HFFc6 (cell line): Measurements from ENCODE around the gene SPATS2L. TPM values are rescaled to one million over a fixed set of nuclear protein-coding genes. Genes with fewer than 3 reads are reported as not detected.

Source experiments
- DNase-seq: peaks from one replicate; pipeline ENCODE4 v3.0.0-alpha.2; 2018
- H3K27ac Mint-ChIP-seq: 2 replicates; pipeline ENCODE4 v1.8.0; 2020; ENCODE audit warnings: mild to moderate bottlenecking, mixed read lengths
- H3K27me3 Mint-ChIP-seq: 2 replicates; pipeline ENCODE4 v1.8.0; 2021; ENCODE audit warnings: mild to moderate bottlenecking, moderate library complexity, mixed read lengths; ENCODE audit not compliant: insufficient read depth
- H3K36me3 Mint-ChIP-seq: 2 replicates; pipeline ENCODE4 v1.8.0; 2021; ENCODE audit warnings: low read depth, mixed read lengths
- H3K4me1 Mint-ChIP-seq: 2 replicates; pipeline ENCODE4 v1.8.0; 2020; ENCODE audit warnings: low read depth, mixed read lengths
- H3K4me3 Mint-ChIP-seq: 2 replicates; pipeline ENCODE4 v1.8.0; 2020; ENCODE audit warnings: mild to moderate bottlenecking, moderate library complexity, mixed read lengths
- H3K9me3 Mint-ChIP-seq: 2 replicates; pipeline ENCODE4 v1.8.0; 2020; ENCODE audit warnings: mild to moderate bottlenecking, mixed read lengths
- CTCF ChIP-seq: fragments of 200-600 bp; sonication (generic); IDR thresholded peaks from 2 replicates; pipeline ENCODE4 v1.5.0; 2021; ENCODE audit warnings: antibody characterized with exemption, mild to moderate bottlenecking
- total RNA-seq, 6 experiments: library from RNA; stranded (reverse); fragmentation: NEBNext Ultra II Directional; extraction: Animal tissue kit (Norgen Biotek cat#: 25700); gene quantifications; 2 replicates in 1 of 6; 3 replicates in 5 of 6; pipeline ENCODE4 v1.2.3, GENCODE V29; 2021

The SPATS2L gene
- total RNA-seq, 6 experiments from 2014 or later = 146 to 205 (median 198) TPM

GRCh38 chr2:200356321-200356720, 49.8 kb downstream of the SPATS2L start:
- H3K4me1 Mint-ChIP-seq = peaks cover 85% of the 10 kb centered on the region
- peak overlapping the region; percentile 10; the same call in 1 of the 2 replicates for H3K4me3 Mint-ChIP-seq
- DNase-seq = no peak
- H3K27ac Mint-ChIP-seq = peak overlapping the region; percentile 80
- TF ChIP-seq CTCF = no peak
- peaks cover 5% of the 10 kb centered on the region for H3K27me3 Mint-ChIP-seq
- H3K36me3 Mint-ChIP-seq = peaks cover 27% of the 10 kb centered on the region
- H3K9me3 Mint-ChIP-seq = no peaks in the 10 kb centered on the region

DNA sequence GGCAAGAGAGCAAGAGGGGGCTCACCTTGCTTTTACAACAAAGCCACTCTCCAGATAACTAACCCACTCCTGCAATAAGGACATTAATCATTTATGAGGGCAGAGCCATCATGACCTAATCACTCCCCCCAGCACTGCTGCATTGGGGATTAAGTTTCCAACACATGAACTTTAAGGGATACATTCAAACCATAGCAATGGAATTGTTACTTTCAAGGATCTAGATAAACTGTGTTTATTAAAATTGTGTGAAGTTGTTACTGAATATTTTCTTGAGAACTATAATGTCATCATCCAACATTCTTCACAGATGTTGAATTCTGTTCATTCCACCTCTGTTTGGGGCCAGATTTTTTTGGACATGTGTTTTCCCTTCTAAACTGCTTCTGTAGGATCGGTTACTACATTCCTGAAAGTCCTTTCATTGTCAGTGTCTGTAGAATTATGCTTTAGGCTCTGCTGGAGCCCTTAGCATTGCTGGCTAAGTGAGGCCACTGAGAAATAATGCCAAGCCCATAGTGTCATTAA, 50.4 kb downstream of the SPATS2L start:
- H3K4me3 Mint-ChIP-seq = peak overlapping the region; percentile 10
- peaks cover 27% of the 10 kb centered on the region for H3K36me3 Mint-ChIP-seq
- peak overlapping the region; percentile 80 for H3K27ac Mint-ChIP-seq
- peaks cover 5% of the 10 kb centered on the region for H3K27me3 Mint-ChIP-seq
- peaks cover 81% of the 10 kb centered on the region for H3K4me1 Mint-ChIP-seq
- TF ChIP-seq CTCF = no peak
- DNase-seq = peak; percentile 68
- no peaks in the 10 kb centered on the region for H3K9me3 Mint-ChIP-seq

- Mint-ChIP-seq H3K4me1 (peaks cover 72% of the 10 kb centered on the region), H3K36me3 (peaks cover 27% of the 10 kb centered on the region), H3K9me3 (no peaks in the 10 kb centered on the region), H3K27ac (peak overlapping the region; percentile 80), H3K27me3 (peaks cover 5% of the 10 kb centered on the region), H3K4me3 (peak overlapping the region; percentile 22; the same call in 1 of the 2 replicates)
- no peak for DNase-seq
- TF ChIP-seq CTCF = no peak
These were observed 51.4 kb downstream of the SPATS2L start for GRCh38 chr2:200357845-200358244.

- Mint-ChIP-seq H3K4me3 (no peak overlapping the region), H3K27ac (no peak overlapping the region), H3K9me3 (no peaks in the 10 kb centered on the region), H3K4me1 (peaks cover 71% of the 10 kb centered on the region), H3K27me3 (peaks cover 5% of the 10 kb centered on the region), H3K36me3 (peaks cover 18% of the 10 kb centered on the region; the same call in 1 of the 2 replicates)
- TF ChIP-seq CTCF = no peak
- DNase-seq = no peak
These were observed 53.1 kb downstream of the SPATS2L start for GRCh38 chr2:200359552-200359951.

DNA sequence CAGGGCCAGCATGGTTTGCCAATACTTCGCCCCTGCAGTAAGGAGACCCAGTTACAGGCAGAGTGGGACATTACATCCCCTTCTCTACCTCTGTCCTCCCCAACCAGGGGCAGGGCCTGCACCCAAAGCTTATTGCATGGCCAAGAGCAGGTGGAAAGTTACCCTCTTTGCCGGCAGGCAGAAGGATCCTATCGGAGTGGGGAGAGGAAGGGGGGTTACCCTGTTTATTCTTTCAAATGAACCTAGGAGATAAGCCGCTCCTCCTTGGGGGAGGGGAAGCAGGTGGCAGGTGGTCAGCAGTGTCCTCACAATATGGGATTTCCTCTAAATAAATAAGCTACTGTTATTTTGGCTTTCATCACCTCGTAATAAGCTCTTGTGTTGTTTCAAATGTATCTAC, 53.9 kb downstream of the SPATS2L start:
- no peak for TF ChIP-seq CTCF
- Mint-ChIP-seq H3K36me3 (peaks cover 15% of the 10 kb centered on the region; the same call in 1 of the 2 replicates), H3K27ac (no peak overlapping the region), H3K27me3 (peaks cover 3% of the 10 kb centered on the region), H3K9me3 (no peaks in the 10 kb centered on the region), H3K4me1 (peaks cover 71% of the 10 kb centered on the region), H3K4me3 (no peak overlapping the region)
- DNase-seq = no peak
